Body of pancreas (tissue), 4 donors: ENCODE measurements around the gene TEFM.
A peak's percentile ranks its signal among the peaks of the same experiment; 100 is the strongest.

Experiments
- CTCF ChIP-seq, 7 experiments: fragments of 450-650 bp in 4 of 7; fragments of 200-600 bp in 3 of 7; sonication (generic) in 3 of 7; IDR thresholded peaks; one replicate each; pipeline ENCODE4 v1.5.1; 2016 to 2019; ENCODE audit warnings: antibody characterized with exemption in 7 of 7
- POLR2A ChIP-seq, 3 donors: fragments of 450-650 bp; IDR thresholded peaks; one replicate each; pipeline ENCODE4 v1.6.1; 2016; ENCODE audit warnings: antibody characterized with exemption in 3 of 3, mild to moderate bottlenecking in 2 of 3

- TF ChIP-seq CTCF (IDR thresholded peaks at IDR 0.05) (no peak), POLR2A (IDR thresholded peaks at IDR 0.05) (peak in 1 of 3 donors; percentile 11)
Measured at GRCh38 chr17:30950669-30951399, 44.8 kb upstream of the TEFM start.
